Liver (tissue), 9 donors: ENCODE measurements around the gene DHRS9. TPM values are rescaled to one million over a fixed set of nuclear protein-coding genes. Genes with fewer than 3 reads are reported as not detected.

Source experiments
- DNase-seq: peaks from one replicate; pipeline ENCODE4 v3.0.0-alpha.2; 2017; ENCODE audit warnings: low spot score
- H3K27ac ChIP-seq, 2 donors: one replicate each; pipeline ENCODE4 v1.7.0; 2013; ENCODE audit warnings: inconsistent platforms in 2 of 2, low read length in 2 of 2, control low read depth in 1 of 2, low read depth in 1 of 2, mild to moderate bottlenecking in 1 of 2
- H3K27me3 ChIP-seq, 4 donors: one replicate each; pipeline versions ENCODE4 v1.6.1 to v1.7.0; 2013; ENCODE audit warnings: low read length in 3 of 4, inconsistent platforms in 1 of 4, mild to moderate bottlenecking in 1 of 4, moderate library complexity in 1 of 4; ENCODE audit not compliant: control insufficient read depth in 4 of 4, insufficient read depth in 4 of 4
- H3K36me3 ChIP-seq, 4 donors: one replicate each; pipeline versions ENCODE4 v1.6.1 to v1.7.0; 2013; ENCODE audit warnings: low read length in 3 of 4, mild to moderate bottlenecking in 3 of 4, low read depth in 1 of 4, moderate library complexity in 1 of 4; ENCODE audit not compliant: control insufficient read depth in 4 of 4, insufficient read depth in 3 of 4
- H3K4me1 ChIP-seq, 4 donors: one replicate each; pipeline versions ENCODE4 v1.6.1 to v1.7.0; 2013; ENCODE audit warnings: low read length in 3 of 4, mild to moderate bottlenecking in 3 of 4, moderate library complexity in 1 of 4; ENCODE audit not compliant: control insufficient read depth in 4 of 4, insufficient read depth in 4 of 4
- H3K4me3 ChIP-seq, 3 donors: one replicate each; pipeline versions ENCODE4 v1.6.1 to v1.7.0; 2013; ENCODE audit warnings: low read length in 3 of 3, control low read depth in 1 of 3, low read depth in 1 of 3, mild to moderate bottlenecking in 1 of 3
- H3K9ac ChIP-seq, 2 donors: one replicate each; pipeline ENCODE4 v1.7.0; 2013; ENCODE audit warnings: low read length in 2 of 2, mild to moderate bottlenecking in 2 of 2, moderate library complexity in 2 of 2, control low read depth in 1 of 2, low read depth in 1 of 2
- H3K9me3 ChIP-seq, 4 donors: one replicate each; pipeline versions ENCODE4 v1.6.1 to v1.7.0; 2013; ENCODE audit warnings: low read length in 3 of 4; ENCODE audit not compliant: control insufficient read depth in 4 of 4
- EGR1 ChIP-seq, 2 donors: IDR thresholded peaks; 2 replicates each; pipeline ENCODE4 v1.6.1; 2016 to 2018; ENCODE audit warnings: antibody characterized with exemption in 2 of 2, low read depth in 2 of 2
- FOXA2 ChIP-seq: IDR thresholded peaks from 2 replicates; pipeline ENCODE4 v1.6.1; 2016; ENCODE audit warnings: antibody characterized with exemption
- GABPA ChIP-seq, 2 donors: IDR thresholded peaks in 1 of 2; conservative IDR thresholded peaks in 1 of 2; 2 replicates each; pipeline ENCODE4 v1.6.1; 2016; ENCODE audit warnings: antibody characterized with exemption in 2 of 2, mild to moderate bottlenecking in 1 of 2, moderate library complexity in 1 of 2
- HNF4A ChIP-seq, 2 donors: conservative IDR thresholded peaks; 2 replicates each; pipeline ENCODE4 v1.6.1; 2016; ENCODE audit warnings: antibody characterized with exemption in 2 of 2, mild to moderate bottlenecking in 2 of 2
- HNF4G ChIP-seq: IDR thresholded peaks from 2 replicates; pipeline ENCODE4 v1.6.1; 2016; ENCODE audit warnings: antibody characterized with exemption
- JUND ChIP-seq, 2 donors: IDR thresholded peaks; 2 replicates each; pipeline ENCODE4 v1.6.1; 2016; ENCODE audit warnings: antibody characterized with exemption in 2 of 2
- NR2F2 ChIP-seq: IDR thresholded peaks from 2 replicates; pipeline ENCODE4 v1.6.1; 2016; ENCODE audit warnings: antibody characterized with exemption
- RAD21 ChIP-seq, 2 donors: IDR thresholded peaks; 2 replicates each; pipeline ENCODE4 v1.6.1; 2016; ENCODE audit warnings: antibody characterized with exemption in 2 of 2, mild to moderate bottlenecking in 2 of 2
- RXRA ChIP-seq, 2 donors: IDR thresholded peaks; 2 replicates each; pipeline ENCODE4 v1.6.1; 2017 to 2018; ENCODE audit warnings: antibody characterized with exemption in 2 of 2, mild to moderate bottlenecking in 1 of 2
- SP1 ChIP-seq: IDR thresholded peaks from 2 replicates; pipeline ENCODE4 v1.6.1; 2018; ENCODE audit warnings: antibody characterized with exemption, mild to moderate bottlenecking
- TAF1 ChIP-seq: conservative IDR thresholded peaks from 2 replicates; pipeline ENCODE4 v1.6.1; 2016; ENCODE audit warnings: antibody characterized with exemption, mild to moderate bottlenecking
- YY1 ChIP-seq: IDR thresholded peaks from 2 replicates; pipeline ENCODE4 v1.6.1; 2016; ENCODE audit warnings: antibody characterized with exemption, mild to moderate bottlenecking
- WGBS: extraction: QIAGEN DNeasy Blood & Tissue Kit; methylation state at CpG from one replicate; pipeline ENCODE4 v1.1.7; 2013; 5-methylcytosine and 5-hydroxymethylcytosine counted together
- polyA plus RNA-seq, 2 donors: library from polyadenylated mRNA; stranded (reverse) in 1 of 2; unstranded in 1 of 2; fragments of 200-250 nt in 1 of 2; fragments of >200 nt in 1 of 2; fragmentation: Nextera tagmentation in 1 of 2; extraction: Ambion mirVana in 1 of 2; gene quantifications; one replicate each; pipeline versions ENCODE4 v1.2.1 to v1.2.3, GENCODE V29; 2013 to 2015
- total RNA-seq, 2 donors: library from RNA; depleted of rRNA; stranded (reverse); fragments of >200 nt; gene quantifications; one replicate each; pipeline ENCODE4 v1.2.3, GENCODE V29; 2014
- TF ChIP-seq, protein P1 (sequence below): IDR thresholded peaks from 2 replicates; pipeline ENCODE4 v1.6.1; 2016; ENCODE audit warnings: antibody characterized with exemption
- TF ChIP-seq, protein P2 (sequence below): IDR thresholded peaks from 2 replicates; pipeline ENCODE4 v1.6.1; 2016; ENCODE audit warnings: antibody characterized with exemption, mild to moderate bottlenecking
- TF ChIP-seq, protein P3 (sequence below): IDR thresholded peaks from 2 replicates; pipeline ENCODE4 v1.6.1; 2016; ENCODE audit warnings: antibody characterized with exemption
- TF ChIP-seq, protein P4 (sequence below): fragments of 150-350 bp; IDR thresholded peaks from 2 replicates; pipeline ENCODE4 v1.5.1; 2017; ENCODE audit warnings: improper control_type of control experiment, low read depth, low read length; ENCODE audit not compliant: missing input control
- donor health status: healthy.
- donor health status: healthy.
- donor health status: healthy.
- donor health status: healthy.
- donor health status: healthy.

The DHRS9 gene
- total and polyA plus RNA-seq, 4 donors = 0.25 to 0.93 (median 0.63) TPM

DNA sequence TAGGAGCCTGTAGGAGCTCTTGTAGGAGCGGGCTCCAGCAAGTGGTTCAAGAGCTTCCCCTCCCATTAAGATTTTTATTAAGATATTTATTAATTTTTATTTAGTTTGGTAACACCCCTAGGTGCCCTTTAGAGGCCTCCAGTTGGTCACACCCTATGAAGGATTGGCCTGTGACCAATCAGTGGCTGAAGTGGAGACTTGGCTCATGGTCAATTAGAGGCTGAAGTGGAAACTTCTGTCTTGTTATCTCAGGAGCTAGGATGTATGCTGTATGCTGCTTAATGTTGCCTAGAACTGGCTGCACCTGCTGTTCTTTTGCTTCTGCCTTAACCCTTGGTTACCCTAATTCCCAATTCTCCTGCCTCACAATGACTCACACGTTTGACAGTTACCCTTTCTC is 48.7 kb downstream of the DHRS9 start:
- no peak overlapping the region for H3K27ac ChIP-seq
- H3K27me3 ChIP-seq = peaks cover 0 to 3% (median 0%) of the 10 kb centered on the region in 4 donors
- H3K4me1 ChIP-seq = peaks cover 0 to under 1% (median 0%) of the 10 kb centered on the region in 4 donors
- no peaks in the 10 kb centered on the region for H3K36me3 ChIP-seq
- no peak overlapping the region for H3K4me3 ChIP-seq
- WGBS = 76% methylated on average over 2 of the region's 2 CpGs
- TF ChIP-seq, protein P1, sequence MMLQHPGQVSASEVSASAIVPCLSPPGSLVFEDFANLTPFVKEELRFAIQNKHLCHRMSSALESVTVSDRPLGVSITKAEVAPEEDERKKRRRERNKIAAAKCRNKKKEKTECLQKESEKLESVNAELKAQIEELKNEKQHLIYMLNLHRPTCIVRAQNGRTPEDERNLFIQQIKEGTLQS = no peak
- TF ChIP-seq, protein P2, sequence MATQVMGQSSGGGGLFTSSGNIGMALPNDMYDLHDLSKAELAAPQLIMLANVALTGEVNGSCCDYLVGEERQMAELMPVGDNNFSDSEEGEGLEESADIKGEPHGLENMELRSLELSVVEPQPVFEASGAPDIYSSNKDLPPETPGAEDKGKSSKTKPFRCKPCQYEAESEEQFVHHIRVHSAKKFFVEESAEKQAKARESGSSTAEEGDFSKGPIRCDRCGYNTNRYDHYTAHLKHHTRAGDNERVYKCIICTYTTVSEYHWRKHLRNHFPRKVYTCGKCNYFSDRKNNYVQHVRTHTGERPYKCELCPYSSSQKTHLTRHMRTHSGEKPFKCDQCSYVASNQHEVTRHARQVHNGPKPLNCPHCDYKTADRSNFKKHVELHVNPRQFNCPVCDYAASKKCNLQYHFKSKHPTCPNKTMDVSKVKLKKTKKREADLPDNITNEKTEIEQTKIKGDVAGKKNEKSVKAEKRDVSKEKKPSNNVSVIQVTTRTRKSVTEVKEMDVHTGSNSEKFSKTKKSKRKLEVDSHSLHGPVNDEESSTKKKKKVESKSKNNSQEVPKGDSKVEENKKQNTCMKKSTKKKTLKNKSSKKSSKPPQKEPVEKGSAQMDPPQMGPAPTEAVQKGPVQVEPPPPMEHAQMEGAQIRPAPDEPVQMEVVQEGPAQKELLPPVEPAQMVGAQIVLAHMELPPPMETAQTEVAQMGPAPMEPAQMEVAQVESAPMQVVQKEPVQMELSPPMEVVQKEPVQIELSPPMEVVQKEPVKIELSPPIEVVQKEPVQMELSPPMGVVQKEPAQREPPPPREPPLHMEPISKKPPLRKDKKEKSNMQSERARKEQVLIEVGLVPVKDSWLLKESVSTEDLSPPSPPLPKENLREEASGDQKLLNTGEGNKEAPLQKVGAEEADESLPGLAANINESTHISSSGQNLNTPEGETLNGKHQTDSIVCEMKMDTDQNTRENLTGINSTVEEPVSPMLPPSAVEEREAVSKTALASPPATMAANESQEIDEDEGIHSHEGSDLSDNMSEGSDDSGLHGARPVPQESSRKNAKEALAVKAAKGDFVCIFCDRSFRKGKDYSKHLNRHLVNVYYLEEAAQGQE = no peak
- no peak for TF ChIP-seq NR2F2
- TF ChIP-seq FOXA2 = no peak
- TF ChIP-seq HNF4G = no peak
- no peak for TF ChIP-seq YY1
- no peak for TF ChIP-seq HNF4A (conservative IDR thresholded peaks at IDR 0.05)
- no peak for TF ChIP-seq TAF1
- TF ChIP-seq, protein P3, sequence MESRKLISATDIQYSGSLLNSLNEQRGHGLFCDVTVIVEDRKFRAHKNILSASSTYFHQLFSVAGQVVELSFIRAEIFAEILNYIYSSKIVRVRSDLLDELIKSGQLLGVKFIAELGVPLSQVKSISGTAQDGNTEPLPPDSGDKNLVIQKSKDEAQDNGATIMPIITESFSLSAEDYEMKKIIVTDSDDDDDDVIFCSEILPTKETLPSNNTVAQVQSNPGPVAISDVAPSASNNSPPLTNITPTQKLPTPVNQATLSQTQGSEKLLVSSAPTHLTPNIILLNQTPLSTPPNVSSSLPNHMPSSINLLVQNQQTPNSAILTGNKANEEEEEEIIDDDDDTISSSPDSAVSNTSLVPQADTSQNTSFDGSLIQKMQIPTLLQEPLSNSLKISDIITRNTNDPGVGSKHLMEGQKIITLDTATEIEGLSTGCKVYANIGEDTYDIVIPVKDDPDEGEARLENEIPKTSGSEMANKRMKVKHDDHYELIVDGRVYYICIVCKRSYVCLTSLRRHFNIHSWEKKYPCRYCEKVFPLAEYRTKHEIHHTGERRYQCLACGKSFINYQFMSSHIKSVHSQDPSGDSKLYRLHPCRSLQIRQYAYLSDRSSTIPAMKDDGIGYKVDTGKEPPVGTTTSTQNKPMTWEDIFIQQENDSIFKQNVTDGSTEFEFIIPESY = no peak
- TF ChIP-seq, protein P4, sequence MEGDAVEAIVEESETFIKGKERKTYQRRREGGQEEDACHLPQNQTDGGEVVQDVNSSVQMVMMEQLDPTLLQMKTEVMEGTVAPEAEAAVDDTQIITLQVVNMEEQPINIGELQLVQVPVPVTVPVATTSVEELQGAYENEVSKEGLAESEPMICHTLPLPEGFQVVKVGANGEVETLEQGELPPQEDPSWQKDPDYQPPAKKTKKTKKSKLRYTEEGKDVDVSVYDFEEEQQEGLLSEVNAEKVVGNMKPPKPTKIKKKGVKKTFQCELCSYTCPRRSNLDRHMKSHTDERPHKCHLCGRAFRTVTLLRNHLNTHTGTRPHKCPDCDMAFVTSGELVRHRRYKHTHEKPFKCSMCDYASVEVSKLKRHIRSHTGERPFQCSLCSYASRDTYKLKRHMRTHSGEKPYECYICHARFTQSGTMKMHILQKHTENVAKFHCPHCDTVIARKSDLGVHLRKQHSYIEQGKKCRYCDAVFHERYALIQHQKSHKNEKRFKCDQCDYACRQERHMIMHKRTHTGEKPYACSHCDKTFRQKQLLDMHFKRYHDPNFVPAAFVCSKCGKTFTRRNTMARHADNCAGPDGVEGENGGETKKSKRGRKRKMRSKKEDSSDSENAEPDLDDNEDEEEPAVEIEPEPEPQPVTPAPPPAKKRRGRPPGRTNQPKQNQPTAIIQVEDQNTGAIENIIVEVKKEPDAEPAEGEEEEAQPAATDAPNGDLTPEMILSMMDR = no peak
- TF ChIP-seq EGR1 (IDR thresholded peaks at IDR 0.05; ENCODE audit: low read depth in 2 of 2) = no peak
- TF ChIP-seq RXRA (IDR thresholded peaks at IDR 0.05) = no peak
- no peak for TF ChIP-seq JUND (IDR thresholded peaks at IDR 0.05)
- TF ChIP-seq GABPA (IDR thresholded peaks at IDR 0.05 in 1 of 2, conservative IDR thresholded peaks at IDR 0.05 in 1 of 2) = no peak
- no peak for TF ChIP-seq RAD21 (IDR thresholded peaks at IDR 0.05)
- TF ChIP-seq SP1 = no peak
- H3K9me3 ChIP-seq = no peaks in the 10 kb centered on the region
- no peak overlapping the region for H3K9ac ChIP-seq
- no peak for DNase-seq
